ENCODE data around the gene EVI5. TPM values are rescaled to one million over a fixed set of nuclear protein-coding genes. Genes with fewer than 3 reads are reported as not detected.
"Not testable (repeated sequence)": the region's sequence is repeated elsewhere in the genome, so short reads cannot be mapped to it uniquely, and the experiment has no call there.

Gene EVI5
- total RNA-seq, 1 donor from 2014 or later: 18.9 TPM

- ATAC-seq (ENCODE audit: poor library complexity): no peak
- DNase-seq: no peak
- intact Hi-C loops (cut with DNase I): no loop called here
These were observed 233.0 kb downstream of the EVI5 start for GRCh38 chr1:92551916-92552315.

GRCh38 chr1:92544756-92545165 is 240.1 kb downstream of the EVI5 start:
- ATAC-seq (ENCODE audit: poor library complexity) (no peak), DNase-seq (no peak)
- intact Hi-C loops (cut with DNase I): no loop called here

- intact Hi-C loops (cut with DNase I): no loop called here
- DNase-seq (no peak), ATAC-seq (ENCODE audit: poor library complexity) (no peak)
These were observed 241.5 kb downstream of the EVI5 start for GRCh38 chr1:92543131-92544055.

- intact Hi-C loops (cut with DNase I): no loop called here
- ATAC-seq (ENCODE audit: poor library complexity) (no peak), DNase-seq (no peak)
These were observed 246.4 kb downstream of the EVI5 start for GRCh38 chr1:92538413-92539061.

DNA sequence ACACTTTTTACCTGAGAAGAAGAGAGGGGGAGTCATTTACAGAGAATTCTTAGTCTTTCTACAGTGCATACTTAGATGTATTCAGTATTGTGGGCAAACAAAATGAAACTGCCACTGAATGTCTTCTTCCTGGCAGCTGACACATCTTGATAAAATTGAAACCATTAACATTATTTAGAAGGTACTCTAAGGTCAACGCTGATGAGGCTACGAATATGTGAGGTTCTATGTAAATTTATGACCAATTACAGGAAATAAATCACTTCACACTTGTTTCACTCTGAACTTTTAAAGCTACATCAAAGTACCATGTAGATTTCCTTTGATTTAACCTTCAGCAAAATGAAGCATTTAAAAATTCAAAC is 246.9 kb downstream of the EVI5 start:
- intact Hi-C loops (cut with DNase I): no loop called here
- no peak for DNase-seq
- ATAC-seq (ENCODE audit: poor library complexity): no peak

DNA sequence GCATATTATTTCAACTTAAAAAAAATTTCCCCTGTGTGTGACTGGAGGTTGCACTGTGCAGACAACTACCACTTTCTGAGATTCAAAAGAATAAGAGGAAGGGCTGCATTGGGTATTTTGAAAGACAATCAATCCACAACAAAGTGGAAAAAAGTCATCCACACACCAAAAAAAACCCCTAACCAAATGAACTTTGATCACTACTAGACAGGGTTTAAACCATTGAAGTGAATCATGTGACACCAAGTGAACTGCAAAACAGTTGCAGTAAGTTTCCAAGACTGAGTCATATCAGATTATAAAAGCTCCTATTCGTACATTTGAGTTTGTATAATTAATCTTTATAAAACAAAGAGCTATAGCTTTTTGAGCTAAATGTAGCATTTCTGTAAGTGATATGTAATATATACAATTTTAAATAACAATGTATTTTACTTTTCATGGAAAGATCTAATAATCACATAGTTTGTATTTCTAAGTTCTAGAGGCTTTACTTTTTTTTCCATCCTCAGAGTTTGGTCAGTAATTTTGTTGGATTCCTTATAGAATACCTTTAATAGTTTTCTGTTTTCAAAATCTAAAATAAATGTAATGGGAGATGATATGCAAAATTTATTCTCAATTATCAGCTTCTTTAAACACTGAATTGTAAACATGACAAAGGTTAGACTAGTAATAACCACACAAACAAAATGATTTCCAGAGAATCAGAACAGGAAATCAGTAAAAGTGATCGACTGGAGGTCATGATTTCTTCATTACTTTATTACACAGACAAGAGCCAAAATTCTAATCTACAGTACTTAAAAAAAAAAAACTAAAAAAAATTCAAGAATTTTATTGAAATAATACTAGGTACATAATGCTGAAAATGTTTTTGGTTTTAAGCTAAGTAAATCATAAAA is 247.7 kb downstream of the EVI5 start:
- intact Hi-C loops (cut with DNase I): no loop called here
- DNase-seq: no peak
- no peak for ATAC-seq (ENCODE audit: poor library complexity)

- no peak for DNase-seq
- ATAC-seq (ENCODE audit: poor library complexity): no peak
- intact Hi-C loops (cut with DNase I): no loop called here
These were observed 248.5 kb downstream of the EVI5 start for GRCh38 chr1:92536211-92536979.

- ATAC-seq (ENCODE audit: poor library complexity); intact Hi-C loops (cut with DNase I): not testable (repeated sequence)
These were observed 252.5 kb downstream of the EVI5 start for GRCh38 chr1:92532371-92532770.

DNA sequence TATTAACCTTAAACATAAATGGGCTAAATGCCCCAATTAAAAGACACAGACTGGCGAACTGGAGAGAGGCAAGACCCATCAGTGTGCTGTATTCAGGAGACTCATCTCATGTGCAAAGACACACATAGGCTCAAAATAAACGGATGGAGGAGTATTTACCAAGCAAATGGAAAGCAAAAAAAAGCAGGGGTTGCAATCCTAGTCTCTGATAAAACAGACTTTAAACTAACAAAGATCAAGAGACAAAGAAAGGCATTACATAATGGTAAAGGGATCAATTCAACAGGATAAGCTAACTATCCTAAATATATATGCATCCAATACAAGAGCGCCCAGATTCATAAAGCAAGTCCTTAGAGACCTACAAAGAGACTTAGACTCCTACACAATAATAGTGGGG is 253.0 kb downstream of the EVI5 start:
- ATAC-seq (ENCODE audit: poor library complexity); DNase-seq; intact Hi-C loops (cut with DNase I): not testable (repeated sequence)

More at GRCh38 chr1:92532371-92532770, 252.5 kb downstream of the EVI5 start:
- not testable (repeated sequence) for DNase-seq

GRCh38 chr1:92527670-92528069 is 257.2 kb downstream of the EVI5 start:
- DNase-seq: no peak
- no peak for ATAC-seq (ENCODE audit: poor library complexity)
- intact Hi-C loops (cut with DNase I): no loop called here

GRCh38 chr1:92524944-92525590 is 259.8 kb downstream of the EVI5 start:
- intact Hi-C loops (cut with DNase I); DNase-seq; ATAC-seq (ENCODE audit: poor library complexity): not testable (repeated sequence)

DNA sequence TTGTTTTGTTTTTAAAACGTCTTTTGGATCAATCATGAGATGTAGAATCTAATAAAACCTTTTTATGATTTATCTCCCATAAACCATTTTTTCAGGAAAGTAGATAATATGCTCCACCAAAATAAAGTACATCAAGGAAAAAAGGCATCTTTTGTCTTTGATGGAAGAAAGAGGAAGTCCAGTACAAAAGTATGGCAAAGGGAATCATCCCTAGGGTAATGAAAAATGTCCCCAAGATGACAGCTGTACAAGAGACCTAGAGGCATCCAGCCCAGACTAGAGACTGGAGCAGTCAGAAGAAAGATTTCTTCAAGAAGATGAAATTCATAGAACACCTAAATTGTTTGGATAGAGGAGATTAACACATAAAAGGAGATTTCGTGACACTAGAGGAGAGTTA is 265.9 kb downstream of the EVI5 start:
- ATAC-seq (ENCODE audit: poor library complexity) (no peak), DNase-seq (no peak)
- intact Hi-C loops (cut with DNase I): no loop called here

DNA sequence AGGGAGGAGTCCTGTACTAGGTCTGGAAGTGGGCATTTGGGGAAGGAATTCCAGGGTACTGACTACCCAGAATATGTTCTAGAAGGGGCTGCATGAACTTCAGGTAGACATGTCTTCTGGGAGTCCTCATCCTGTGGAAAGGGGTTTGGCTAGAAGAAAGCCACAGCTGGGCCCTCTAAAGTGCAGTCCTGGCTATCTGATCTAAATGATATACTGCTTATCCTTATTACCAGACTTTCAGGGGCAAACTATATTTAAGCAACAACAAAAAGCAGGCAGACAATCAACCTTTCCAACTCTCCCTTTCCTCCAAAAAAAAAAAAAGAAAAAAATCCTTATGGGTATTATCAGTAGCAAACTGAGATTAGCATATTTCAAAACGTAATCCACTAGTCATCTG is 268.3 kb downstream of the EVI5 start:
- intact Hi-C loops (cut with DNase I): no loop called here
- ATAC-seq (ENCODE audit: poor library complexity) (no peak), DNase-seq (no peak)

GRCh38 chr1:92515796-92516201 is 269.1 kb downstream of the EVI5 start:
- DNase-seq: no peak
- intact Hi-C loops (cut with DNase I): no loop called here
- no peak for ATAC-seq (ENCODE audit: poor library complexity)

GRCh38 chr1:92511541-92511940 is 273.4 kb downstream of the EVI5 start:
- intact Hi-C loops (cut with DNase I): no loop called here
- no peak for ATAC-seq (ENCODE audit: poor library complexity)
- DNase-seq: no peak

GRCh38 chr1:92509619-92510018 is 275.3 kb downstream of the EVI5 start:
- no peak for DNase-seq
- intact Hi-C loops (cut with DNase I): no loop called here
- ATAC-seq (ENCODE audit: poor library complexity): no peak

GRCh38 chr1:92505015-92505692 is 279.8 kb downstream of the EVI5 start:
- intact Hi-C loops (cut with DNase I): no loop called here
- ATAC-seq (ENCODE audit: poor library complexity): no peak
- DNase-seq: no peak

Measured in Right ventricle myocardium superior (tissue), 1 donor.